GM12878 (cell line): Measurements from ENCODE around the gene CDK5RAP3. TPM values are rescaled to one million over a fixed set of nuclear protein-coding genes. Genes with fewer than 3 reads are reported as not detected.

Experiments
- ATAC-seq: fragments of 200-7000 bp; cut with Tn5 transposase; 3 replicates; pipeline ENCODE4 v1.9.1; 2020; ENCODE audit warnings: mild to moderate bottlenecking, moderate library complexity
- BruUV-seq: library from RNA; stranded (reverse); fragments of 400-500 nt; replicated peaks from 2 replicates; lab custom pipeline; 2021; lab: Mats Ljungman, UMichigan
- CTCF ChIA-PET: fragments of 300-600 bp; sonication (Branson Sonifier 250); formaldehyde crosslinking; extraction: SDS; loops from one replicate; lab custom pipeline; 2021; ENCODE audit warnings: inconsistent platforms; lab: Yijun Ruan, JAX
- POLR2A ChIA-PET: fragments of 350-600 bp; formaldehyde crosslinking; extraction: SDS; loops from one replicate; lab custom pipeline; 2021; ENCODE audit warnings: inconsistent platforms; lab: Charles Lee
- RAD21 ChIA-PET: fragments of 300-600 bp; sonication (Branson Sonifier 250); formaldehyde crosslinking; loops from one replicate; lab custom pipeline; 2023; ENCODE audit warnings: antibody characterized with exemption; ENCODE audit not compliant: unreplicated experiment; lab: Charles Lee
- SMC1A ChIA-PET: fragments of 300-600 bp; sonication (Branson Sonifier 250); formaldehyde crosslinking; loops from one replicate; lab custom pipeline; 2023; ENCODE audit not compliant: unreplicated experiment, uncharacterized antibody; lab: Charles Lee
- DNase-seq: peaks from one replicate; pipeline ENCODE4 v3.0.0-alpha.2; 2011; ENCODE audit warnings: low read depth, low spot score
- FAIRE-seq: peaks from 3 replicates; lab custom pipeline; 2011; peaks lifted over from hg19 to GRCh38; lab: Jason Lieb, UNC
- H2AFZ ChIP-seq: 2 replicates; pipeline ENCODE4 v1.6.0; 2011; ENCODE audit warnings: low read depth, low read length, control low read depth; ENCODE audit not compliant: control insufficient read depth
- H3K27ac ChIP-seq: 2 replicates; pipeline ENCODE4 v1.5.1; 2011; ENCODE audit warnings: control low read depth; ENCODE audit not compliant: control insufficient read depth, insufficient read depth
- H3K27me3 ChIP-seq, 2 experiments: replicated peaks in 1 of 2; 2 replicates each; pipeline versions ENCODE4 v1.6.0 to v1.6.1; 2011; ENCODE audit warnings: low read length in 1 of 2; ENCODE audit not compliant: control insufficient read depth in 2 of 2, insufficient read depth in 2 of 2
- H3K36me3 ChIP-seq, 2 experiments: 2 replicates each; pipeline ENCODE4 v1.5.1; 2011; ENCODE audit warnings: low read length in 1 of 2; ENCODE audit not compliant: control insufficient read depth in 2 of 2, insufficient read depth in 2 of 2
- H3K4me1 ChIP-seq: 2 replicates; pipeline ENCODE4 v1.6.1; 2011; ENCODE audit warnings: mild to moderate bottlenecking, low read length, moderate library complexity, mixed read lengths; ENCODE audit not compliant: control insufficient read depth, insufficient read depth
- H3K4me2 ChIP-seq: 2 replicates; pipeline ENCODE4 v1.6.0; 2011; ENCODE audit warnings: control low read depth; ENCODE audit not compliant: control insufficient read depth, insufficient read depth
- H3K4me3 ChIP-seq: fragments of 200-600 bp; sonication (generic); 2 replicates; pipeline ENCODE4 v1.5.1; 2016
- H3K79me2 ChIP-seq: 2 replicates; pipeline ENCODE4 v1.6.0; 2011; ENCODE audit warnings: low read length; ENCODE audit not compliant: control insufficient read depth, insufficient read depth
- H3K9ac ChIP-seq: 2 replicates; pipeline ENCODE4 v1.8.0; 2011; ENCODE audit warnings: low read length, control low read depth, mixed read lengths; ENCODE audit not compliant: control insufficient read depth, insufficient read depth
- H3K9me3 ChIP-seq: replicated peaks from 3 replicates; pipeline ENCODE4 v1.5.1; 2011; ENCODE audit warnings: mild to moderate bottlenecking, low read length; ENCODE audit not compliant: control insufficient read depth, insufficient read depth
- H4K20me1 ChIP-seq: 2 replicates; pipeline ENCODE4 v1.6.0; 2011; ENCODE audit not compliant: control insufficient read depth, insufficient read depth
- BMI1 ChIP-seq: fragments of 450-650 bp; IDR thresholded peaks from 2 replicates; pipeline ENCODE4 v1.6.1; 2016; ENCODE audit warnings: mild to moderate bottlenecking, moderate library complexity, borderline replicate concordance
- CREM ChIP-seq: IDR thresholded peaks from 2 replicates; pipeline ENCODE4 v1.6.1; 2014; ENCODE audit warnings: antibody characterized with exemption, low read depth
- CTCF ChIP-seq, 3 experiments: IDR thresholded peaks in 2 of 3; conservative IDR thresholded peaks in 1 of 3; 2 replicates each; pipeline ENCODE4 v1.5.1; 2011; ENCODE audit warnings: low read depth in 3 of 3, low read length in 3 of 3, mild to moderate bottlenecking in 3 of 3, control low read depth in 2 of 3, moderate library complexity in 2 of 3, inconsistent platforms in 1 of 3, mixed read lengths in 1 of 3; ENCODE audit not compliant: control insufficient read depth in 2 of 3, insufficient read depth in 1 of 3; ENCODE audit errors: extremely low read depth in 1 of 3
- CUX1 ChIP-seq: IDR thresholded peaks from 2 replicates; pipeline ENCODE4 v1.6.1; 2012; ENCODE audit warnings: improper control_type of control experiment, low read depth, low read length; ENCODE audit not compliant: insufficient replicate concordance
- E4F1 ChIP-seq: fragments of 450-650 bp; IDR thresholded peaks from 2 replicates; pipeline ENCODE4 v1.6.1; 2018; ENCODE audit warnings: borderline replicate concordance, mild to moderate bottlenecking; ENCODE audit not compliant: partially characterized antibody
- HDAC6 ChIP-seq: fragments of 200-600 bp; sonication (generic); IDR thresholded peaks from one replicate; pipeline ENCODE4 v1.8.0; 2017; ENCODE audit warnings: antibody characterized with exemption; ENCODE audit not compliant: unreplicated experiment
- MTA2 ChIP-seq: fragments of 450-650 bp; IDR thresholded peaks from 2 replicates; pipeline ENCODE4 v1.6.1; 2016; ENCODE audit warnings: low read depth, mild to moderate bottlenecking, moderate library complexity
- MYB ChIP-seq: fragments of 150-350 bp; IDR thresholded peaks from 2 replicates; pipeline ENCODE4 v1.6.1; 2014; ENCODE audit warnings: mild to moderate bottlenecking, low read depth, low read length, borderline replicate concordance
- RELA ChIP-seq: fragments of 450-650 bp; IDR thresholded peaks from 2 replicates; pipeline ENCODE4 v1.8.0; 2014; ENCODE audit warnings: borderline replicate concordance; ENCODE audit not compliant: partially characterized antibody
- WGBS: methylation state at CpG from one replicate; pipeline ENCODE4 v1.1.6; 2016; ENCODE audit warnings: low lambda C conversion rate; ENCODE audit not compliant: insufficient replicate concordance, insufficient coverage; ENCODE audit errors: missing lambda C conversion rate; 5-methylcytosine and 5-hydroxymethylcytosine counted together
- in situ Hi-C: fragments of 300-500 bp; cut with MboI; formaldehyde crosslinking; loops from 9 replicates; pipeline ENCODE4 v1.14.3; 2018; ENCODE audit warnings: mixed read lengths
- intact Hi-C: fragments of 100-400 bp; cut with micrococcal nuclease; formaldehyde crosslinking; loops from one replicate; pipeline ENCODE4 v1.14.2; 2022; ENCODE audit not compliant: unreplicated experiment
- polyA plus RNA-seq, 11 experiments: library from polyadenylated mRNA; depleted of rRNA in 4 of 11; unstranded in 6 of 11; stranded (reverse) in 5 of 11; fragments of >200 nt; fragmentation: Nextera tagmentation in 4 of 11; fragmentation: Illumina TruSeq in 1 of 11; extraction: Ambion mirVana in 4 of 11; extraction: Trizol in 1 of 11; gene quantifications; 1 replicate in 1 of 11; 2 replicates in 10 of 11; pipeline versions ENCODE4 v1.2.1 to v1.2.3, GENCODE V29; 2011 to 2016; ENCODE audit warnings: inconsistent platforms in 2 of 11, missing spikeins in 2 of 11, low read depth in 1 of 11
- total RNA-seq, 4 experiments: library from RNA; depleted of rRNA in 3 of 4; stranded (reverse); fragments of >200 nt in 3 of 4; fragmentation: Illumina TruSeq in 1 of 4; extraction: Trizol in 1 of 4; gene quantifications; 2 replicates each; pipeline versions ENCODE4 v1.2.1 to v1.2.3, GENCODE V29; 2013 to 2021

The CDK5RAP3 gene
- total and polyA plus RNA-seq, 10 of the 15 experiments (the other 5 are each of a cell fraction or from before 2014, with no cell fraction given), result 69.4 to 237 (median 160) TPM

- 1% methylated on average over 48 of the region's 50 CpGs for WGBS
- SMC1A ChIA-PET, result interaction anchor here (0.7 to 3.7 kb wide), 13 partner anchors 8 to 108 kb away, joined by 3 to 19 read pairs (median 5); partner anchors contain the start of genes NFE2L1, SCRN2 and SP2
- in situ Hi-C loops (no loop called here), intact Hi-C loops (loop anchor here (1.0 to 2.0 kb wide), 2 partner anchors 46 to 101 kb away; partner anchors contain the start of gene SCRN2)
- FAIRE-seq (peak; percentile 100), ATAC-seq (peak; percentile 95), DNase-seq (peak; percentile 97)
- CTCF ChIA-PET, result interaction anchor here (0.5 to 18.1 kb wide), 18 partner anchors 9 to 848 kb away, joined by 3 to 463 read pairs (median 8); partner anchors contain the start of genes CDK5RAP3, PRR15L, SCRN2 and SP2
- peaks cover 49% of the 10 kb centered on the region for H3K4me1 ChIP-seq
- no peaks in the 10 kb centered on the region for H3K27me3 ChIP-seq
- H3K4me3 ChIP-seq, result peak within 1 kb of the TSS; percentile 91
- H3K9me3 ChIP-seq, result no peaks in the 10 kb centered on the region
- peak within 1 kb of the TSS; percentile 94 for H3K4me2 ChIP-seq
- RAD21 ChIA-PET, result interaction anchor here (0.6 to 2.2 kb wide), 13 partner anchors 9 to 278 kb away, joined by 3 to 20 read pairs (median 3); partner anchors contain the start of genes CDK5RAP3 and SCRN2
- H3K9ac ChIP-seq, result peak within 1 kb of the TSS; percentile 92
- H4K20me1 ChIP-seq, result no peaks in the 10 kb centered on the region
- H3K79me2 ChIP-seq, result peaks cover 28% of the 10 kb centered on the region
- peak within 1 kb of the TSS; percentile 86 for H3K27ac ChIP-seq
- TSS peak; percentile 62 for BruUV-seq
- peak within 1 kb of the TSS; percentile 89 for H2AFZ ChIP-seq
- POLR2A ChIA-PET, result interaction anchor here (0.6 to 6.3 kb wide), 16 partner anchors 8 to 570 kb away, joined by 3 to 55 read pairs (median 4); partner anchors contain the start of genes CBX1, CDK5RAP3, NFE2L1 and SCRN2
- peaks cover 0 to 1% of the 10 kb centered on the region in 2 experiments; a peak in 3 of 4 replicates for H3K36me3 ChIP-seq
- TF ChIP-seq CUX1 (no peak), MTA2 (no peak; the same call in 1 of the 2 replicates), HDAC6 (peak; percentile 23), RELA (peak; percentile 56), CTCF (IDR thresholded peaks at IDR 0.05 in 2 of 3, conservative IDR thresholded peaks at IDR 0.05 in 1 of 3; ENCODE audit: control insufficient read depth in 2 of 3, extremely low read depth in 1 of 3, insufficient read depth in 1 of 3, low read depth in 3 of 3, low read length in 3 of 3) (no peak), E4F1 (peak; percentile 83), BMI1 (no peak), CREM (peak; percentile 66; the same call in 1 of the 2 replicates), MYB (no peak)
Measured at GRCh38 chr17:47941246-47942095, 29.4 kb upstream of the CDK5RAP3 start, which contains the start of gene PNPO. Gene PNPO (plus strand): TSS chr17:47941571. CDS start chr17:47941676, 105 bp downstream.
